K562 (cell line): ENCODE measurements around the gene TRAF5. TPM values are rescaled to one million over a fixed set of nuclear protein-coding genes. Genes with fewer than 3 reads are reported as not detected.

Experiments
- ATAC-seq: fragments of 200-7000 bp; cut with Tn5 transposase; 3 replicates; pipeline ENCODE4 v1.9.1; 2020; ENCODE audit warnings: moderate library complexity
- BruUV-seq: library from RNA; stranded (reverse); fragments of 400-500 nt; replicated peaks from 2 replicates; lab custom pipeline; 2021; lab: Mats Ljungman, UMichigan
- CTCF ChIA-PET: fragments of 300-600 bp; formaldehyde crosslinking; extraction: SDS; loops from one replicate; lab custom pipeline; 2021; ENCODE audit warnings: low intra/inter-chr PET ratio; lab: Yijun Ruan, JAX
- POLR2A ChIA-PET: fragments of 300-600, 350-650 bp; sonication (Branson Sonifier 250); formaldehyde crosslinking; extraction: SDS; loops from one replicate; lab custom pipeline; 2021; ENCODE audit warnings: antibody characterized with exemption, inconsistent platforms; lab: Yijun Ruan, JAX
- DNase-seq, 4 experiments: peaks; one replicate each; pipeline versions ENCODE4 v3.0.0 to v3.0.0-alpha.2; 2011 to 2018; ENCODE audit warnings: low spot score in 3 of 4, mixed read lengths in 3 of 4; ENCODE audit errors: extremely low read depth in 1 of 4
- FAIRE-seq: peaks from 2 replicates; lab custom pipeline; 2011; peaks lifted over from hg19 to GRCh38; lab: Jason Lieb, UNC
- H2AFZ ChIP-seq: 2 replicates; pipeline ENCODE4 v1.6.0; 2011; ENCODE audit warnings: low read depth, low read length, control low read depth, inconsistent platforms
- H3K27ac ChIP-seq: fragments of 200-600 bp; 3 replicates; pipeline ENCODE4 v1.8.0; 2011; ENCODE audit warnings: low read depth, mild to moderate bottlenecking, control low read depth, inconsistent platforms, low read length, moderate library complexity, mixed read lengths; ENCODE audit errors: extremely low read depth
- H3K27me3 ChIP-seq, 2 experiments: fragments of 300-600 bp in 1 of 2; 2 replicates in 1 of 2; 3 replicates in 1 of 2; pipeline versions ENCODE4 v1.6.0 to v1.8.0; 2011; ENCODE audit warnings: inconsistent platforms in 2 of 2, low read length in 2 of 2, mild to moderate bottlenecking in 1 of 2, mixed read lengths in 1 of 2, moderate library complexity in 1 of 2; ENCODE audit not compliant: control insufficient read depth in 2 of 2, insufficient read depth in 2 of 2
- H3K36me3 ChIP-seq: fragments of 300-600 bp; 3 replicates; pipeline ENCODE4 v1.8.0; 2011; ENCODE audit warnings: mild to moderate bottlenecking, low read length, inconsistent platforms; ENCODE audit not compliant: control insufficient read depth, insufficient read depth
- H3K4me1 ChIP-seq, 2 experiments: fragments of 200-600 bp in 1 of 2; replicated peaks in 1 of 2; 2 replicates in 1 of 2; 3 replicates in 1 of 2; pipeline versions ENCODE4 v1.5.1 to v1.8.0; 2011; ENCODE audit warnings: inconsistent platforms in 2 of 2, low read length in 2 of 2, mild to moderate bottlenecking in 1 of 2, mixed read lengths in 1 of 2, moderate library complexity in 1 of 2; ENCODE audit not compliant: control insufficient read depth in 2 of 2, insufficient read depth in 2 of 2
- H3K4me2 ChIP-seq: 2 replicates; pipeline ENCODE4 v1.6.1; 2011; ENCODE audit warnings: low read length, control low read depth, inconsistent platforms, mixed read lengths; ENCODE audit not compliant: insufficient read depth
- H3K4me3 ChIP-seq: fragments of 200-600 bp; sonication (generic), shearing (Covaris generic); 2 replicates; pipeline ENCODE4 v1.5.1; 2016; ENCODE audit warnings: control low read depth, inconsistent platforms
- H3K79me2 ChIP-seq: fragments of 200-600 bp; 3 replicates; pipeline ENCODE4 v1.8.0; 2011; ENCODE audit warnings: low read length, inconsistent platforms; ENCODE audit not compliant: control insufficient read depth, insufficient read depth
- H3K9ac ChIP-seq, 2 experiments: 2 replicates each; pipeline versions ENCODE4 v1.6.0 to v1.6.1; 2011; ENCODE audit warnings: low read depth in 2 of 2, low read length in 2 of 2, control low read depth in 1 of 2, inconsistent platforms in 1 of 2, mild to moderate bottlenecking in 1 of 2, mixed read lengths in 1 of 2; ENCODE audit not compliant: insufficient read depth in 1 of 2
- H3K9me1 ChIP-seq: one replicate; pipeline ENCODE4 v1.6.0; 2011; ENCODE audit warnings: inconsistent platforms, mild to moderate bottlenecking, low read length, moderate library complexity; ENCODE audit not compliant: control insufficient read depth, insufficient read depth
- H3K9me3 ChIP-seq: replicated peaks from 2 replicates; pipeline ENCODE4 v1.5.1; 2011; ENCODE audit warnings: low read depth, low read length, inconsistent platforms; ENCODE audit not compliant: control insufficient read depth, insufficient read depth
- H4K20me1 ChIP-seq: replicated peaks from 2 replicates; pipeline ENCODE4 v1.6.1; 2011; ENCODE audit warnings: low read length, inconsistent platforms, mixed read lengths; ENCODE audit not compliant: control insufficient read depth, insufficient read depth
- CC2D1A ChIP-seq: fragments of 450-650 bp; IDR thresholded peaks from 2 replicates; pipeline ENCODE4 v1.6.1; 2017; ENCODE audit warnings: mild to moderate bottlenecking
- EP300 ChIP-seq: IDR thresholded peaks from 2 replicates; pipeline ENCODE4 v1.6.1; 2012; ENCODE audit warnings: low read length, improper control_type of control experiment
- GABPB2 ChIP-seq: fragments of 250-450 bp; sonication (Bioruptor Pico); conservative IDR thresholded peaks from 2 replicates; pipeline ENCODE4 v1.5.1; 2021; ENCODE audit warnings: mild to moderate bottlenecking
- HDAC6 ChIP-seq: IDR thresholded peaks from 2 replicates; pipeline ENCODE4 v1.6.1; 2012; ENCODE audit warnings: low read depth, mild to moderate bottlenecking, control low read depth, inconsistent platforms, low read length, moderate library complexity
- HNRNPK ChIP-seq: fragments of 200-400 bp; formaldehyde crosslinking; IDR thresholded peaks from one replicate; pipeline ENCODE4 v1.6.1; 2018; ENCODE audit warnings: mild to moderate bottlenecking, low read depth, low read length; ENCODE audit not compliant: poor library complexity, severe bottlenecking
- MAFF ChIP-seq: IDR thresholded peaks from 2 replicates; pipeline ENCODE4 v1.6.1; 2012; ENCODE audit warnings: low read length, improper control_type of control experiment
- MCM7 ChIP-seq, 2 experiments: fragments of 450-650 bp; IDR thresholded peaks; 2 replicates each; pipeline ENCODE4 v1.6.1; 2016 to 2018
- NBN ChIP-seq: fragments of 450-650 bp; IDR thresholded peaks from 2 replicates; pipeline ENCODE4 v1.6.1; 2016; ENCODE audit warnings: low read depth, mild to moderate bottlenecking
- PCBP2 ChIP-seq: fragments of 200-400 bp; formaldehyde crosslinking; IDR thresholded peaks from 2 replicates; pipeline ENCODE4 v1.6.1; 2018; ENCODE audit warnings: low read length, low read depth, mild to moderate bottlenecking, moderate library complexity; ENCODE audit not compliant: poor library complexity, severe bottlenecking
- STAT5A ChIP-seq: IDR thresholded peaks from 2 replicates; pipeline ENCODE4 v1.6.1; 2012; ENCODE audit warnings: low read length, inconsistent platforms, borderline replicate concordance
- TAF15 ChIP-seq: fragments of 200-400 bp; formaldehyde crosslinking; IDR thresholded peaks from 2 replicates; pipeline ENCODE4 v1.6.1; 2017; ENCODE audit warnings: mild to moderate bottlenecking, low read depth, low read length, moderate library complexity
- U2AF1 ChIP-seq: fragments of 200-400 bp; formaldehyde crosslinking; optimal IDR thresholded peaks from 2 replicates; pipeline ENCODE3; 2017; ENCODE audit warnings: mild to moderate bottlenecking, low read depth, low read length, moderate library complexity
- ZNF274 ChIP-seq: IDR thresholded peaks from 2 replicates; pipeline ENCODE4 v1.6.1; 2011; ENCODE audit warnings: low read depth, mild to moderate bottlenecking, low read length, moderate library complexity, borderline replicate concordance
- ZSCAN29 ChIP-seq: fragments of 450-650 bp; IDR thresholded peaks from 2 replicates; pipeline ENCODE4 v1.6.1; 2017
- WGBS: fragments of 100-300 bp; shearing (Covaris generic); methylation state at CpG from one replicate; pipeline ENCODE4 v1.1.6; 2016; ENCODE audit warnings: low coverage, mixed read lengths; ENCODE audit not compliant: insufficient coverage; ENCODE audit errors: missing lambda C conversion rate; 5-methylcytosine and 5-hydroxymethylcytosine counted together
- in situ Hi-C: fragments of 300-500 bp; cut with MboI; formaldehyde crosslinking; loops from 4 replicates; pipeline ENCODE4 v1.15.0; 2018; ENCODE audit warnings: inconsistent platforms, mixed read lengths
- intact Hi-C: fragments of 100-400 bp; cut with micrococcal nuclease; formaldehyde crosslinking; loops from 2 replicates; pipeline ENCODE4 v1.14.2; 2022
- polyA plus RNA-seq, 8 experiments: library from polyadenylated mRNA; depleted of rRNA in 4 of 8; stranded (reverse) in 5 of 8; unstranded in 3 of 8; fragments of >200 nt; fragmentation: Nextera tagmentation in 2 of 8; fragmentation: Illumina TruSeq in 1 of 8; extraction: Ambion mirVana in 2 of 8; extraction: Trizol in 1 of 8; gene quantifications; 2 replicates each; pipeline versions ENCODE4 v1.2.1 to v1.2.3, GENCODE V29; 2011 to 2014; ENCODE audit warnings: inconsistent platforms in 1 of 8, missing spikeins in 1 of 8
- total RNA-seq, 7 experiments: library from RNA; depleted of rRNA in 6 of 7; stranded (reverse); fragments of >200 nt in 6 of 7; fragmentation: Illumina TruSeq in 2 of 7; extraction: Trizol in 2 of 7; gene quantifications; 2 replicates each; pipeline versions ENCODE4 v1.2.1 to v1.2.3, GENCODE V29; 2011 to 2021; ENCODE audit warnings: low replicate concordance in 1 of 7
- TF ChIP-seq, protein P1 (sequence below): fragments of 450-650 bp; IDR thresholded peaks from 2 replicates; pipeline ENCODE4 v1.6.1; 2018; ENCODE audit warnings: mild to moderate bottlenecking, low read depth; ENCODE audit not compliant: partially characterized antibody
- TF ChIP-seq, protein P2 (sequence below): fragments of 450-650 bp; IDR thresholded peaks from 2 replicates; pipeline ENCODE4 v1.6.1; 2016; ENCODE audit warnings: missing biosample characterization, missing genetic modification characterization
- TF ChIP-seq, protein P3 (sequence below): fragments of 200-800 bp; sonication (Bioruptor generic); IDR thresholded peaks from 2 replicates; pipeline ENCODE4 v1.6.1; 2016; ENCODE audit warnings: missing genetic modification characterization, missing compliant biosample characterization

Gene TRAF5
- total and polyA plus RNA-seq, 9 of the 15 experiments (the other 6 are each of a cell fraction or from before 2014, with no cell fraction given): 2.0 to 9.3 (median 5.3) TPM

DNA sequence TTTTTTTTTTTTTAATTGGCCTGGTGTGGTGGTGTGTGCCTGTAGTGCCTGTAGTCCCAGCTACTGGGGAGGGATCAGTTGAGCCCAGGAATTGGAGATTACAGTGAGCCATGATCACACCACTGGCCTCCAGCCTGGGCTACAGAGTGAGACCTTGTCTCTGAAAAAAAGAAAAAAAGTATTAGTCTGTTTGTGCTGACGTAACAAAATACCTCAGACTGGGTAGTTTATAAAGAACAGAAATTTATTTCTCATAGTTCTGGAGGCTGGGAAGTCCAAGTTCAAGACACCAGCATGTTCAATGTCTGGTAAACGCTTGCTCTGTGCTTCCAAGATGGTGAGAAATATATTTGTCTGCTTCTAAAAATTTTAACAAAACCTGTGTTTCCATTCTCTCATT is 25.8 kb downstream of the TRAF5 start:
- ChIA-PET CTCF (no interaction called here), POLR2A (no interaction called here)
- no TSS peak for BruUV-seq
- in situ Hi-C loops (no loop called here), intact Hi-C loops (loop anchor here (2.0 kb wide), 1 partner anchor 30 kb away; no protein-coding TSS in a partner anchor)
- H3K9ac ChIP-seq: no peak overlapping the region
- 47% methylated on average over 2 of the region's 2 CpGs for WGBS
- DNase-seq: no peak
- FAIRE-seq: no peak
- H3K27me3 ChIP-seq: no peaks in the 10 kb centered on the region
- H2AFZ ChIP-seq: no peak overlapping the region
- no peaks in the 10 kb centered on the region for H4K20me1 ChIP-seq
- H3K4me2 ChIP-seq: no peak overlapping the region
- peaks cover 6% of the 10 kb centered on the region; the same call in 1 of the 3 replicates for H3K36me3 ChIP-seq
- H3K9me1 ChIP-seq: no peaks in the 10 kb centered on the region
- 0 out of 2 replicates have a peak, but pooled peaks cover 5% of the 10 kb centered on the region for H3K9me3 ChIP-seq
- no peaks in the 10 kb centered on the region for H3K79me2 ChIP-seq
- H3K4me1 ChIP-seq: no peaks in the 10 kb centered on the region; a peak in 2 of 5 replicates
- no peak for ATAC-seq
- H3K4me3 ChIP-seq: no peak overlapping the region
- H3K27ac ChIP-seq: no peak overlapping the region
- TF ChIP-seq, protein P1, sequence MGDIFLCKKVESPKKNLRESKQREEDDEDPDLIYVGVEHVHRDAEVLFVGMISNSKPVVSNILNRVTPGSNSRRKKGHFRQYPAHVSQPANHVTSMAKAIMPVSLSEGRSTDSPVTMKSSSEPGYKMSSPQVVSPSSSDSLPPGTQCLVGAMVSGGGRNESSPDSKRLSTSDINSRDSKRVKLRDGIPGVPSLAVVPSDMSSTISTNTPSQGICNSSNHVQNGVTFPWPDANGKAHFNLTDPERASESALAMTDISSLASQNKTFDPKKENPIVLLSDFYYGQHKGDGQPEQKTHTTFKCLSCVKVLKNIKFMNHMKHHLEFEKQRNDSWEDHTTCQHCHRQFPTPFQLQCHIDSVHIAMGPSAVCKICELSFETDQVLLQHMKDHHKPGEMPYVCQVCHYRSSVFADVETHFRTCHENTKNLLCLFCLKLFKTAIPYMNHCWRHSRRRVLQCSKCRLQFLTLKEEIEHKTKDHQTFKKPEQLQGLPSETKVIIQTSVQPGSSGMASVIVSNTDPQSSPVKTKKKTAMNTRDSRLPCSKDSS: no peak
- TF ChIP-seq, protein P2, sequence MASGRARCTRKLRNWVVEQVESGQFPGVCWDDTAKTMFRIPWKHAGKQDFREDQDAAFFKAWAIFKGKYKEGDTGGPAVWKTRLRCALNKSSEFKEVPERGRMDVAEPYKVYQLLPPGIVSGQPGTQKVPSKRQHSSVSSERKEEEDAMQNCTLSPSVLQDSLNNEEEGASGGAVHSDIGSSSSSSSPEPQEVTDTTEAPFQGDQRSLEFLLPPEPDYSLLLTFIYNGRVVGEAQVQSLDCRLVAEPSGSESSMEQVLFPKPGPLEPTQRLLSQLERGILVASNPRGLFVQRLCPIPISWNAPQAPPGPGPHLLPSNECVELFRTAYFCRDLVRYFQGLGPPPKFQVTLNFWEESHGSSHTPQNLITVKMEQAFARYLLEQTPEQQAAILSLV (tag): no peak
- TF ChIP-seq NBN (no peak), ZSCAN29 (no peak), MAFF (peak; percentile 69), EP300 (no peak), ZNF274 (no peak), HNRNPK (no peak), U2AF1 (no peak), HDAC6 (no peak), GABPB2 (CRISPR knock-in tag) (no peak), MCM7 (IDR thresholded peaks at IDR 0.05) (no peak), TAF15 (no peak), PCBP2 (no peak), STAT5A (no peak), CC2D1A (no peak)
- TF ChIP-seq, protein P3, sequence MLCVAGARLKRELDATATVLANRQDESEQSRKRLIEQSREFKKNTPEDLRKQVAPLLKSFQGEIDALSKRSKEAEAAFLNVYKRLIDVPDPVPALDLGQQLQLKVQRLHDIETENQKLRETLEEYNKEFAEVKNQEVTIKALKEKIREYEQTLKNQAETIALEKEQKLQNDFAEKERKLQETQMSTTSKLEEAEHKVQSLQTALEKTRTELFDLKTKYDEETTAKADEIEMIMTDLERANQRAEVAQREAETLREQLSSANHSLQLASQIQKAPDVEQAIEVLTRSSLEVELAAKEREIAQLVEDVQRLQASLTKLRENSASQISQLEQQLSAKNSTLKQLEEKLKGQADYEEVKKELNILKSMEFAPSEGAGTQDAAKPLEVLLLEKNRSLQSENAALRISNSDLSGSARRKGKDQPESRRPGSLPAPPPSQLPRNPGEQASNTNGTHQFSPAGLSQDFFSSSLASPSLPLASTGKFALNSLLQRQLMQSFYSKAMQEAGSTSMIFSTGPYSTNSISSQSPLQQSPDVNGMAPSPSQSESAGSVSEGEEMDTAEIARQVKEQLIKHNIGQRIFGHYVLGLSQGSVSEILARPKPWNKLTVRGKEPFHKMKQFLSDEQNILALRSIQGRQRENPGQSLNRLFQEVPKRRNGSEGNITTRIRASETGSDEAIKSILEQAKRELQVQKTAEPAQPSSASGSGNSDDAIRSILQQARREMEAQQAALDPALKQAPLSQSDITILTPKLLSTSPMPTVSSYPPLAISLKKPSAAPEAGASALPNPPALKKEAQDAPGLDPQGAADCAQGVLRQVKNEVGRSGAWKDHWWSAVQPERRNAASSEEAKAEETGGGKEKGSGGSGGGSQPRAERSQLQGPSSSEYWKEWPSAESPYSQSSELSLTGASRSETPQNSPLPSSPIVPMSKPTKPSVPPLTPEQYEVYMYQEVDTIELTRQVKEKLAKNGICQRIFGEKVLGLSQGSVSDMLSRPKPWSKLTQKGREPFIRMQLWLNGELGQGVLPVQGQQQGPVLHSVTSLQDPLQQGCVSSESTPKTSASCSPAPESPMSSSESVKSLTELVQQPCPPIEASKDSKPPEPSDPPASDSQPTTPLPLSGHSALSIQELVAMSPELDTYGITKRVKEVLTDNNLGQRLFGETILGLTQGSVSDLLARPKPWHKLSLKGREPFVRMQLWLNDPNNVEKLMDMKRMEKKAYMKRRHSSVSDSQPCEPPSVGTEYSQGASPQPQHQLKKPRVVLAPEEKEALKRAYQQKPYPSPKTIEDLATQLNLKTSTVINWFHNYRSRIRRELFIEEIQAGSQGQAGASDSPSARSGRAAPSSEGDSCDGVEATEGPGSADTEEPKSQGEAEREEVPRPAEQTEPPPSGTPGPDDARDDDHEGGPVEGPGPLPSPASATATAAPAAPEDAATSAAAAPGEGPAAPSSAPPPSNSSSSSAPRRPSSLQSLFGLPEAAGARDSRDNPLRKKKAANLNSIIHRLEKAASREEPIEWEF (CRISPR knock-in tag): no peak
